ENCODE data around the gene ACSBG1.

The ACSBG1 gene

DNA sequence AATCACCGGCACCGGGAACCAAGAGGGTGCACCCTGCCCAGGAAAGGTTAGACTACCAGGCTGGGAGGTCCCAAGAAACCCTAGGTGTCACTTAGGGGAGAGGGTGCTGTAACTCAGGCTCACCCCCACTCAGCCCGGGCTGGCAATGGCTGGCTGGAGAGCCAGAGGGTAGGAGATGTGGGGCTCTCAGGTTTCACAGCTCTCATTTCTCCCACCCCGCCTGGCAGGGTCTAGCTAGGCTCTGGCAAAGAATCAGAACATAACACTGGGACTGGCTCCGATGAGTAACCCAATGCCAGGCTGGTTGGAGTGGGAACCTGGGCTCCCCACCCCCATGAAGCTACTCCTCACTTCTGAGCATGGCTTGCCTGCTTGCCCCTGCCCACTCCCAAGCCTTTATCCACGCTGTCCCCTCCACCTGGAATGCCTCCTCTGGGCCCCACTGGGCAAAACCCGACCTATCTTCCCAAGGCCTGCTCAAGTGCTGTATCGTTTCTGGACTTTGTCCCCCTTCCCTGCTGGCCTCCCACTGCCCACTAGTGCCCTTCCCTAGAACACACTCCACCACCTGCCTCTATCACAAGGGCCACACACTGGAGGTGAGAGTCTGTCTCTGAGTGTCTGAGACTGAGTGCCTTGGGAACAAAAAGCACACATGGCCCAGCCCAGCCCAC lies 105.2 kb downstream of the ACSBG1 start:
- no peak for DNase-seq

DNA sequence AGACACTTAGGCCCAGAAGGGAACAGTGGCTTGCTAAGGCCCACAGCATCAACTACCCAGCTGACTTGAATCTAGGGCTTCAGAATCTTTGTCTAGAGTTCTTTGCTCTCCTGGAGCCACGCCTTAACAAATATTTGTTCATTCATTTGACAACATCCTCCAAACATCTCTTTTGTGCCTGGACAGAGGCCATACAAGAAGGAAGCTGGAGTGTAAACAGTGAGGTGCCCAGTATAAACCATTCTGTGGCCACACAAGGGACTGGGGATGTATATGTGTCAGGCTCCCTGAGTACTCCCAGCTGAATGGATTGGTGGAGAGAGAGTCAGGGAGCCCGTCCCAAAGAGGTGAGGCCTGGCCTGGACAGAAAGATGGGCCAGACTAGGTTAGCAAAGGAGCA lies 106.5 kb downstream of the ACSBG1 start:
- no peak for DNase-seq

DNA sequence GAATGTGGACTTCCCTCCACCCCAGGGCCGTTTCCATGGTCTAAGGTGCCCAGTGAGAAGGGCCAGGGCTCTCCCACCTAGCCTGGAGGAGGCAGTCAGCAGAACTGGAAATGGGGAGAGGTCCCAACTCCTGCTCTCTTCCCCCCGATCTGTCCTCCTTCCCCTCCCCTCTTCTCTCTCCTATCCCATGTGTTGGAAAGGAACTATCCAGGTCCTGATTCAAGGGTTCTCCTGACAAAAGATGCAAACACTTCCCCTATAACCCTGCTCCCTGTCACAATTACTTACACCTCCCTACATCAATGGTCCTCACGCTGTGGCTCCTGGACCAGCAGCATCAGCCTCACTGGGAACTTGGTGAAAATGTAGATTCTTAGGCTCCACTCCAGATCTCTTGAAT lies 109.1 kb downstream of the ACSBG1 start:
- DNase-seq = no peak

DNA sequence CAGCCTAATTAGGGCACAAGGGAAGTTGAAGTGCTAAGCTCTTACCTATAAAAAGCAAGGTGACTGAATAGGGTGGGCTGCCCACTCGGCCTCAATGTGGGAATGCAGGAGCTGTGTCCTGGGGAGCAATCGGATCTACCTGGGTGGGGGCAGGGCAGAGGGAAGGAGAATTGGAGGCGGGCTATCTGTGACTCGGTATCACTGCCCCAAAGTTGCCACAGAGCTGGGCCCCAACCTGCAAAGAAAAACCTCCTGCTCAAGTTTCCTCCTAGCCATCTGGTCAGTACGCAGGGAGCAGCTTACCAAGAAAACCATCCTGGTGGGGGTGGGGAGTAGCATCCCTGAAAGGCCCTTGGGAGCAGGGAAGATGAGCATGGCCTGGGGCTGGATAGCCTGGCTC lies 113.8 kb downstream of the ACSBG1 start:
- no peak for DNase-seq
